Neural crest cell (in vitro differentiated cells): ENCODE measurements around the gene CLDN18. TPM values are rescaled to one million over a fixed set of nuclear protein-coding genes. Genes with fewer than 3 reads are reported as not detected.

Experiments
- DNase-seq: peaks from one replicate; pipeline ENCODE4 v3.0.0; 2021; ENCODE audit warnings: low read depth, mixed read lengths, low spot score
- H3K27ac Mint-ChIP-seq: one replicate; pipeline ENCODE4 v1.8.0; 2021; ENCODE audit warnings: mild to moderate bottlenecking, mixed read lengths; ENCODE audit not compliant: unreplicated experiment
- H3K27me3 Mint-ChIP-seq: 2 replicates; pipeline ENCODE4 v1.8.0; 2021; ENCODE audit warnings: low read depth, mild to moderate bottlenecking, mixed read lengths
- H3K36me3 Mint-ChIP-seq: 2 replicates; pipeline ENCODE4 v1.8.0; 2021; ENCODE audit warnings: low read depth, mild to moderate bottlenecking, mixed read lengths
- H3K4me1 Mint-ChIP-seq: 2 replicates; pipeline ENCODE4 v1.8.0; 2021; ENCODE audit warnings: mixed read lengths
- H3K4me3 Mint-ChIP-seq: one replicate; pipeline ENCODE4 v1.8.0; 2021; ENCODE audit warnings: mild to moderate bottlenecking, mixed read lengths
- H3K9me3 Mint-ChIP-seq: 2 replicates; pipeline ENCODE4 v1.8.0; 2021; ENCODE audit warnings: mixed read lengths
- total RNA-seq: library from RNA; stranded (reverse); gene quantifications from 2 replicates; pipeline ENCODE4 v1.2.1, GENCODE V29; 2021
- TF ChIP-seq, protein P1 (sequence below): fragments of 200-600 bp; sonication (generic); conservative IDR thresholded peaks from 2 replicates; pipeline ENCODE4 v1.5.0; 2021; ENCODE audit warnings: antibody characterized with exemption, mild to moderate bottlenecking

Gene CLDN18
- total RNA-seq, 1 donor from 2014 or later, result not detected

DNA sequence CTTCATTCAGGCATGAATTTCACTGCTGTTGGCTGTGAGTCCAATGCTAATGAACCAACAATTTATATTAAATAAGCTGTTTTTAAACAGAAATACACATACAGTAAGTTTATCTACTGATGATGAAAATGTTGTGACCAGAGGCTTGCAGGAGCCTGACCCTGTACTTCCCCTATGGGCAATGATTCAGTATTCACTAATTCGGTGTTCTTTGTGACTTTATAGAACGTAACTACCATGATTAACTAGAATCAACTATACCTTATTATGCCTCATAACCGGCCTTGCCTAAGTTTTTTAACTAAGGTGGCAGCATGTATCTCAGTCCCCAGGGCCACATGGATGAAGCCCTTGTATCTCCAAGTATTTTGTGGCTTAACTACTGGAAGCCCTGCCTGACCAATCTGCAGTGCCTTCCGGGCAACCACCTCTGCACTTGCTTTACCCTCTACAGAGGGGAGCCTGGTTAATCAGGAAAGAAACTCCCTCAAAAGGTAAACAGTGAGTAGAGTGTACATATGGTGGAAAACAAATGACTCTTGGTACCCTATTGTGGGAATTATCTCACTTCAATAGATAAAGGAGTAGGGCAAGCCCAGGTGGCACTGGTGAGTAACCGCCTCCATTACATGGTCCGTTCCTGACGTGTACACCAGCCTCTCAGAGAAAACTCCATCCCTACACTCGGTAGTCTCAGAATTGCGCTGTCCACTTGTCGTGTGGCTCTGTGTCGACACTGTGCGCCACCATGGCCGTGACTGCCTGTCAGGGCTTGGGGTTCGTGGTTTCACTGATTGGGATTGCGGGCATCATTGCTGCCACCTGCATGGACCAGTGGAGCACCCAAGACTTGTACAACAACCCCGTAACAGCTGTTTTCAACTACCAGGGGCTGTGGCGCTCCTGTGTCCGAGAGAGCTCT is 11.6 kb upstream of the CLDN18 start:
- Mint-ChIP-seq H3K4me1 (no peaks in the 10 kb centered on the region), H3K4me3 (no peak overlapping the region), H3K27ac (no peak overlapping the region), H3K36me3 (peaks cover 6% of the 10 kb centered on the region), H3K27me3 (no peaks in the 10 kb centered on the region), H3K9me3 (peaks cover 6% of the 10 kb centered on the region)
- no peak for DNase-seq
- TF ChIP-seq, protein P1, sequence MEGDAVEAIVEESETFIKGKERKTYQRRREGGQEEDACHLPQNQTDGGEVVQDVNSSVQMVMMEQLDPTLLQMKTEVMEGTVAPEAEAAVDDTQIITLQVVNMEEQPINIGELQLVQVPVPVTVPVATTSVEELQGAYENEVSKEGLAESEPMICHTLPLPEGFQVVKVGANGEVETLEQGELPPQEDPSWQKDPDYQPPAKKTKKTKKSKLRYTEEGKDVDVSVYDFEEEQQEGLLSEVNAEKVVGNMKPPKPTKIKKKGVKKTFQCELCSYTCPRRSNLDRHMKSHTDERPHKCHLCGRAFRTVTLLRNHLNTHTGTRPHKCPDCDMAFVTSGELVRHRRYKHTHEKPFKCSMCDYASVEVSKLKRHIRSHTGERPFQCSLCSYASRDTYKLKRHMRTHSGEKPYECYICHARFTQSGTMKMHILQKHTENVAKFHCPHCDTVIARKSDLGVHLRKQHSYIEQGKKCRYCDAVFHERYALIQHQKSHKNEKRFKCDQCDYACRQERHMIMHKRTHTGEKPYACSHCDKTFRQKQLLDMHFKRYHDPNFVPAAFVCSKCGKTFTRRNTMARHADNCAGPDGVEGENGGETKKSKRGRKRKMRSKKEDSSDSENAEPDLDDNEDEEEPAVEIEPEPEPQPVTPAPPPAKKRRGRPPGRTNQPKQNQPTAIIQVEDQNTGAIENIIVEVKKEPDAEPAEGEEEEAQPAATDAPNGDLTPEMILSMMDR, result no peak

DNA sequence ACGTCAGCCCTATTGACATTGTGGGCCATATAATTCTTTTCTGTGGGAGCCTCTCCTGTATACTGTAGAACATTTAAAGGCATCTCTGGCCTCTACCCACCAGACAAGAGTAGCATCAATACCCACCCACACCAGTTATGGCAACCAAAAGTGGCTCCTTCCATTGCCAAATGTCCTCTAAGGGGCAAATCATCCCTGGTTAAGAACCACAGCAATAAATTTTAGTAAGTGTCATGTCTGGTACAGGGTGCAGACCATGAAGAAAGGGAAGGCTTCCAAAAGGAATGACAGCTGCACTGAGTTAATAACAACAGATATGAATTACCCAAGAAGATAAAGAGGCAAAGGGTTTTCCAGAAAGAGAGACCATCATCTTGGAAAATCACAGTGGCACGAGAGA is 6.9 kb upstream of the CLDN18 start:
- Mint-ChIP-seq H3K4me3 (no peak overlapping the region), H3K9me3 (no peaks in the 10 kb centered on the region), H3K27ac (no peak overlapping the region), H3K4me1 (no peaks in the 10 kb centered on the region), H3K36me3 (no peaks in the 10 kb centered on the region), H3K27me3 (no peaks in the 10 kb centered on the region)
- no peak for DNase-seq
- TF ChIP-seq, protein P1, result no peak

DNA sequence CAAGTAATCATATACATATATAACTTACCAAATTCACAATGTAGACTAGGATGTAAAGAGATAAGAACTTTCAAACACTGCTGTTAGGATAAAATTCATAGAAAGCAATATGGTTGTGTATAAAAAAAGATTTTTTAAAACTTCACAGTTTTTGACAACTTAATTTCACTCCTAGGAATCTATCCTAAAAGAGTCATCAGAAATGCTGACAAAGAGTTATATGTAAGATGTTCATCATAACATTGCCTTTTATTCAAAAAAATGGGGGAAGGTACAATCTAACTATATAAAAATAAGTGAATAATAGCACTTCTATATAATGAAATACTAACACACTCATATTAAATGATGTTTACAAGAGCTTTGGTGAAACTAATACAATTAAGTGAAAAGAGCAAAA is 4.3 kb upstream of the CLDN18 start:
- DNase-seq, result no peak
- Mint-ChIP-seq H3K4me1 (no peaks in the 10 kb centered on the region), H3K36me3 (peaks cover 2% of the 10 kb centered on the region), H3K27me3 (no peaks in the 10 kb centered on the region), H3K27ac (no peak overlapping the region), H3K9me3 (no peaks in the 10 kb centered on the region), H3K4me3 (no peak overlapping the region)
- TF ChIP-seq, protein P1, result no peak

DNA sequence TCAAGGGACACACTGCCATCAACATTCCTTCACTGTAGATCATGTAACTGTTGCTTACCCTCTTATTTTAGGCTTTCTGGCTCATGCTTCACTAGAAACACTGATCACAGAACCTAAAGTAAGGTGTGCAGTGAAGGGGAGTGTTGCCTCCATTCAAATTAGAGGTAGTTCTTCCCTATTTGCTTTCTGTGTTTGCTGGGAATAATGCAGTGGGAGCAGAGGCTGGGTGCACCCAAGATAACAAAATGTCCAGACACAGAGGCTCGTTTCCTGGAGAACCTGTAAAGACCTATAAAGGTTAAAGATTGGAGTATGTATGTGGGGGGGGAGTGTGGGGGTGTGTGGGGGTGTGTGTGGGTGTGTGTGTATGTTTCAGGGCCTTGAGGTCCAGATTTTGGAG is 2.1 kb upstream of the CLDN18 start:
- H3K27ac Mint-ChIP-seq, result no peak overlapping the region
- TF ChIP-seq, protein P1, result no peak
- no peaks in the 10 kb centered on the region for H3K4me1 Mint-ChIP-seq
- H3K27me3 Mint-ChIP-seq, result no peaks in the 10 kb centered on the region
- DNase-seq, result no peak
- peaks cover 2% of the 10 kb centered on the region for H3K9me3 Mint-ChIP-seq
- peaks cover 2% of the 10 kb centered on the region for H3K36me3 Mint-ChIP-seq
- no peak overlapping the region for H3K4me3 Mint-ChIP-seq

DNA sequence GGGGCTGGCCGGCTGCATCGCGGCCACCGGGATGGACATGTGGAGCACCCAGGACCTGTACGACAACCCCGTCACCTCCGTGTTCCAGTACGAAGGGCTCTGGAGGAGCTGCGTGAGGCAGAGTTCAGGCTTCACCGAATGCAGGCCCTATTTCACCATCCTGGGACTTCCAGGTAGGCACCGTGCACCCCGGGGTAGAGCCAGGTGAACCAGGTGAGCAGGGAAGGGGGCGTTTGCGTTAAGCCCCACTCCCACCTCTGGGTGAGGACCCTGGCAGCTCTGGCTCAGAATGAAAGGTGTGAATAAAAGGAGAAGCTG is 267 bp downstream of the CLDN18 start:
- Mint-ChIP-seq H3K27me3 (no peaks in the 10 kb centered on the region), H3K4me3 (no peak overlapping the region)

More for the DNA sequence above, 267 bp downstream of the CLDN18 start:
- DNase-seq, result no peak
- TF ChIP-seq, protein P1, result no peak
- H3K4me1 Mint-ChIP-seq, result no peaks in the 10 kb centered on the region
- peaks cover 2% of the 10 kb centered on the region for H3K9me3 Mint-ChIP-seq
- peaks cover 2% of the 10 kb centered on the region for H3K36me3 Mint-ChIP-seq
- no peak overlapping the region for H3K27ac Mint-ChIP-seq
